Right ventricle myocardium inferior (tissue), 1 donor: ENCODE data around the gene CTU2. TPM values are rescaled to one million over a fixed set of nuclear protein-coding genes. Genes with fewer than 3 reads are reported as not detected.

Experiments used
- ATAC-seq: fragments of 200-7000 bp; cut with Tn5 transposase; one replicate; pipeline ENCODE4 v1.9.1; 2020; ENCODE audit warnings: mild to moderate bottlenecking, moderate library complexity
- DNase-seq: peaks from one replicate; pipeline ENCODE4 v3.0.0; 2021; ENCODE audit errors: missing footprints
- intact Hi-C: fragments of 100-400 bp; cut with DNase I; formaldehyde crosslinking; loops from one replicate; pipeline ENCODE4 v1.11.0; 2022
- microRNA-seq: library from miRNA; unstranded; fragments of <30 nt; microRNA quantifications from one replicate; pipeline ENCODE4 v1.2.0, GENCODE V29; 2020
- total RNA-seq: library from RNA; stranded (reverse); fragmentation: NEBNext Ultra II Directional; extraction: Animal tissue kit (Norgen Biotek cat#: 25700); gene quantifications from one replicate; pipeline ENCODE4 v1.2.1, GENCODE V29; 2021
- donor health status: DM: no; HTN: yes; CAD: no; lungs with severe emphysema.

CTU2 gene
- total RNA-seq, 1 donor from 2014 or later: 13.1 TPM

- intact Hi-C loops: no loop called here
- ATAC-seq (no peak), DNase-seq (no peak)
Observed at GRCh38 chr16:88762941-88763340, 56.6 kb downstream of the CTU2 start.

- no peak for ATAC-seq
- intact Hi-C loops: no loop called here
- DNase-seq: no peak
Observed at GRCh38 chr16:88763502-88764053, 57.3 kb downstream of the CTU2 start.

GRCh38 chr16:88764080-88764479 lies 57.8 kb downstream of the CTU2 start:
- DNase-seq: no peak
- ATAC-seq: no peak
- intact Hi-C loops: no loop called here

GRCh38 chr16:88764913-88765349 lies 58.6 kb downstream of the CTU2 start:
- DNase-seq: no peak
- ATAC-seq: no peak
- intact Hi-C loops: no loop called here

Small RNA genes within 50 kb of the gene (microRNA-seq; reads per million reads assigned to microRNA genes)
- not detected for gene MIR4722

Other genes with a start within 250 kb of the CTU2 start
- 23.9 TPM for gene ZC3H18, start 136.1 kb upstream of the CTU2 start, total RNA-seq
- gene IL17C, start 67.9 kb upstream of the CTU2 start, total RNA-seq: not detected
- 63.7 TPM for gene CYBA, start 55.5 kb upstream of the CTU2 start, total RNA-seq
- gene MVD, start 43.4 kb upstream of the CTU2 start, total RNA-seq: 24.0 TPM
- 2.9 TPM for gene SNAI3, start 20.0 kb upstream of the CTU2 start, total RNA-seq
- 17.0 TPM for gene RNF166, start 95 bp upstream of the CTU2 start, total RNA-seq
- 18.1 TPM for gene PIEZO1, start 78.7 kb downstream of the CTU2 start, total RNA-seq
- gene CDT1, start 97.3 kb downstream of the CTU2 start, total RNA-seq: 0.65 TPM
- gene APRT, start 105.4 kb downstream of the CTU2 start, total RNA-seq: 45.3 TPM
- gene GALNS, start 150.4 kb downstream of the CTU2 start, total RNA-seq: 15.8 TPM
- gene TRAPPC2L, start 150.6 kb downstream of the CTU2 start, total RNA-seq: 58.7 TPM
- not detected for gene PABPN1L, start 160.2 kb downstream of the CTU2 start, total RNA-seq